ENCODE measurements around the gene PLOD3.
A peak's percentile ranks its signal among the peaks of the same experiment; 100 is the strongest.

PLOD3 gene

GRCh38 chr7:101238226-101239182 is 21.1 kb upstream of the PLOD3 start:
- no peak for ATAC-seq

- no peak for ATAC-seq
Observed at GRCh38 chr7:101237206-101238067, 20.1 kb upstream of the PLOD3 start, which contains the start of gene CLDN15. CLDN15 (minus strand) TSS chr7:101237802; CDS start chr7:101237581, 221 bp downstream.

DNA sequence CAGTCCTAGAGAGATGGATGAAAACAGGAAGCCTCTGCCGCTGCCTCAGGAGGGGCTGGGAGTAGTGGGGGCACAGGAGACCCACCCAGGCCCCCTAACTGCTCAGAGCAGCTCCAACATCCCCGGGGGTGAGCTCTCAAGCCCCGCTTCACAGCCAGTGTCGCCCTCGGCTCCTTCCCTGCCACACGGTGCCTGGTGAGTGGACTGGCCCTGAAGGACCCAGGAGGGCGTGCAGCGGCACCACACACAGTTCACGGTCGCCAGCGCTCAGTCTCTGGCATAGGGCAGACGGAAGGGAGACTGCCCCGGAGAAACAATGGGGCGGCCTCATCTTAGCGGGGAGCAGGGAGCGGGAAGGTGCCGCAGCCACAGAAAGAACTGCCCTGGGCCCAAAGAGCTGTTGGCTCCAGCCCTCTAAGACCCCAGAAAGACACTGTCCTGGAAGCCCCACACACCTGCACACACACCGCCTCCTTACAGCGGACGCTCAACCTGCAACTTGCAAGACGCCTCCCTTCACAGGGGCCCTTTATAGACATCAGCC is 19.0 kb upstream of the PLOD3 start:
- ATAC-seq: no peak

- ATAC-seq: no peak
Observed at GRCh38 chr7:101235522-101235921, 18.1 kb upstream of the PLOD3 start.

- no peak for ATAC-seq
Observed at GRCh38 chr7:101235050-101235449, 17.7 kb upstream of the PLOD3 start.

GRCh38 chr7:101234636-101235035 is 17.3 kb upstream of the PLOD3 start:
- no peak for ATAC-seq

DNA sequence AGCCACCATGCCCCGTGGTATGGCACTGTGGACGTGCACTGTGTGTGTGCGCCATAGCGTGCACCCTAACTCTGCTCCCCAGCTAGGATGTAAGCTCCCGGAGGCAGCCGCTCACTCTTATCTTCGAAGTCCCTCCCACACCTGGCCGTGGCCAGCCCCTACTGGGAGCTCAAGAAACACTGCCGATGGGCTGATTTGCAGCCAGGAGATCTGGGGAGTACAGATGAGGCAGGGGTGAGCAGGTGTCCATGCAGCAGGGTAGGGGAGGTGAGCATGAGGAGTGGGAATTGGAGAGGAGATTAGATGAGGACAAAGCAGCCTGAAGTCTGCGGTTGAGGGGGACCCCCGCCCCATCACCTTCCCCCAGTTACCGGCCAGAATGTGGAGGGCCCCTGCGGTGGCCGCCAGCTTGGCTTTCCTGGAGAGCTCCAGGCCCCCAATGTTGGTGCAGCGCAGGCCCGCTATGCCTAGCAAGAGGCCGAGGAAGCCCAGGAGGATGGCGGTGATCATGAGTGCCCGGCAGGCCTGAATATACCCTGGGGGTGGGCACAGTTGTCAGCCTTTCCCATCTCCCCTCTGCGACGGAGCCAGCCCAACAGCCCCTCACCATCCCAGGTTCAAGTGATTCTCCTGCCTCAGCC is 16.6 kb upstream of the PLOD3 start:
- no peak for ATAC-seq

DNA sequence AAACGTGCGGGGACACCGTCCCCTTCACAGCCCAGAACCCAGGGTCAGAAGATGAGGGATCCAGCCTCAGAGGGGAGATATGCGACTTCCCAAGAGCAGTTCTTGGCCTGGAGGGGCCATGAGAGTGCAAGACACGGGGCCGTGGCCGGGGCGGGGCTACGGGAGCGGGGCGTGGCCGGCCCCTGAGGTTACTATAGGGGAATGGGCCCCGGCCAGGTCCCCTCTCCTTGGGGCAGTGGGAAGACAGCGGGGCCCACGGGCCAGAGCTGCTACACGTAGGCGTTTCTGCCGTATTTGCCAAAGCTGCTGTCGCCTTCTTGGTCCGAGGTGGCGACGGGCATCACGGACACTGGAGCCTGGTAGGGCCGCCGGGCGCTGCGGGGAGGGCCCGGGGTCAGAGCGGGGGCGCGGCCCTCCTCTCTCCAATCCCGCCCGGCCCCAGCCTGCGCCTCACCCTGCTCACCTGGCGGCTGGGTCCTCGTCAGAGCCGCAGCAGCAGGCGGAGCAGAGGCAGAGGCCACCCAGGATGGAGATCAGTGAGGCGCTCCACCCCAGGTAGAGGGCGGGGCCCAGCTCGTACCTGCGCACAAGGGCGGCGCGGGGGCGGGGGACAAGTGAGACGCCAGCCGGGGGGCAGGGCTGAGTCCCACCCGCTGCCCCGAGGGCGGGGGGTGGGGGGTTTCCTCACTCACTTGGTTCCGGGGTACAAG is 14.9 kb upstream of the PLOD3 start:
- ATAC-seq: no peak

DNA sequence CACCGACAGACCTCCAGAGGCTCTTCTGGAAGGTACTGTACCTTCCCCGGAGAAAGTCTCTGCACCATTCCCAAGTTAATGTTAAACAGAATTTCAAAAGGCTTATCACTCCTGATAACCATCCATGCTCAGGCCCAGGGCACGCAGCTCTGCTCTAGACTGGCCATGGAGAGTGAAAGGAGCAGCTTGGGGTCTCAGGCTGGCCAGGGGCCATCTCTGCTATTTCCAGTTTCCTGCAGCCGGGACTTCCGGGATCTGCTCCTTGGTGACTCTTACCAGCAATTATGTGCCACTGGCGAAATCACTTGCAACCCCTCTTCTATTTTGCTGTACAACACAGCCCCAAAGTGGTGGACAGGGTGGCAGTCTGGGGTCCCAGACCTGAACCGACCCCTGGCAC is 14.3 kb upstream of the PLOD3 start:
- no peak for ATAC-seq

GRCh38 chr7:101226721-101227120 is 9.3 kb upstream of the PLOD3 start:
- no peak for ATAC-seq

DNA sequence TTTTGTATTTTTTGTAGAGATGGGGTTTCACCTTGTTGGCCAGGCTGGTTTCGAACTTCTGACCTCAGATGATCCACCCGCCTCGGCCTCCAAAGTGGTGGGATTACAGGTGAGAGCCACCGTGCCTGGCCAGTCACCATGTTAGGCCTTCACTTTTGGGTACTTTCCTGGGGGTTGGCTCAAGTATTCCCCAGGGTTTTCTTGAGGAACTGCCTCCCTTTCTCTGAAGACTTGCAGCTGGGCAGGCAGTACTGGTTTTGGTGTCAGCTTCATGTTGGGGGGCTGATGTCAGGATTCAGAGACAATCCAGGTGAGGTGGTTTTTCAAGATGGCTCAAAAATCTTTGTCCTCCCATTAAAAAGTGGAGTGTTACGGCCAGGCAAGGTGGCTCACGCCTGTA is 8.3 kb upstream of the PLOD3 start:
- no peak for ATAC-seq

DNA sequence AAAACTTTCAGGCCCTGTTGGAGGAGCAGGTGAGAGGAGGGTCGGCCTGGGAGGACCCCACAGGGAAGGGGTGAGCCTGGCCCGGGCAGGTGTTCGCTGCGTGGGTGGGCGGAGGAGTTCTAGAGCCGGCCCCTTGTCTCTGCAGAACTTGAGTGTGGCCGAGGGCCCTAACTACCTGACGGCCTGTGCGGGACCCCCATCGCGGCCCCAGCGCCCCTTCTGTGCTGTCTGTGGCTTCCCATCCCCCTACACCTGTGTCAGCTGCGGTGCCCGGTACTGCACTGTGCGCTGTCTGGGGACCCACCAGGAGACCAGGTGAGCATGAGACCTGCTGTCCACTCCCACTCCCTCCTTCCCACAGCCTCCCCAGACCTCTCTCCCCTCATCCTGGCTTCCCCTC is 6.1 kb upstream of the PLOD3 start:
- peak in 1 of 2 donors; percentile 5 for ATAC-seq

DNA sequence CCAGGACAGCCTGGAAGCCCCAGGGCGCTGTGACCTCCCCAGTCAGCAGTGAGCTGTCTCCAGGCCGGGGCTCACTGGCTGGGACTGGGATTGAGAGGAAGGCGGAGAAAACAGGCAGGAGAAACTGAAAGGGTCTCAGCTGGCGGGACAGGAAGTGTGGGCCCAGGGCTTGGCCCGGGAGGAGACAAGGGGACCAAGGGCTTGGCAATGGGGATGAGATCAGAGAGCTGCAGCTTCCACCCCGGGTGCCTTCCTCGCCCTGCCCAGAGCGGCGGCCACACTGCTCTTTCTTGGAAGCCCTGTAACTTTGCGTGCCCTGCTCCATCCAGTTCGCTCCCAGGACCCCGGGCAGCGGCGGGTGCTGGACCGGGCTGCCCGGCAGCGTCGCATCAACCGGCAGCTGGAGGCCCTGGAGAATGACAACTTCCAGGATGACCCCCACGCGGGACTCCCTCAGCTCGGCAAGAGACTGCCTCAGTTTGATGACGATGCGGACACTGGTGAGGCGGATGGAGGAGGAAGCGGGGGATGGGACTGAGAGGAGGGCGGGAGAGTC is 5.0 kb upstream of the PLOD3 start:
- ATAC-seq: no peak

DNA sequence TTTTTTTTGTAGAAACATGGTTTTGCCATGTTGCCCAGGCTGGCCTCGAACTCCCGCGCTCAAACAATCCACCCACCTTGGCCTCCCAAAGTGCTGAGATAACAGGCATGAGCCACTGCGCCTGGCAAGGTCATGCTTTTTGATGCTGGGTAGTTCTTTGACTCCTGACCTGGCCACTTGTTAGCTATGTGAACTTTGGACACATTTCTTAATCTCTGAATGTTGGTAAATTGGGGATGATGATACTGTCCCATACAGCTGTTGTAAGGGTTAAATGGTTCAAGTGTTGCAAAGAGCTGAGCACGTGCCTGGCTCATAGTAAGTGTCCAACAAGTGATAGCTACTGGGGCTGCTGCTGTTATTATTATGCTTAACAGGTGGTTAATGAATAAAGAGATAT is 2.9 kb upstream of the PLOD3 start:
- ATAC-seq: no peak

- peak in 1 of 2 donors; percentile 1 for ATAC-seq
Observed at GRCh38 chr7:101218236-101219125, 1.1 kb upstream of the PLOD3 start.

DNA sequence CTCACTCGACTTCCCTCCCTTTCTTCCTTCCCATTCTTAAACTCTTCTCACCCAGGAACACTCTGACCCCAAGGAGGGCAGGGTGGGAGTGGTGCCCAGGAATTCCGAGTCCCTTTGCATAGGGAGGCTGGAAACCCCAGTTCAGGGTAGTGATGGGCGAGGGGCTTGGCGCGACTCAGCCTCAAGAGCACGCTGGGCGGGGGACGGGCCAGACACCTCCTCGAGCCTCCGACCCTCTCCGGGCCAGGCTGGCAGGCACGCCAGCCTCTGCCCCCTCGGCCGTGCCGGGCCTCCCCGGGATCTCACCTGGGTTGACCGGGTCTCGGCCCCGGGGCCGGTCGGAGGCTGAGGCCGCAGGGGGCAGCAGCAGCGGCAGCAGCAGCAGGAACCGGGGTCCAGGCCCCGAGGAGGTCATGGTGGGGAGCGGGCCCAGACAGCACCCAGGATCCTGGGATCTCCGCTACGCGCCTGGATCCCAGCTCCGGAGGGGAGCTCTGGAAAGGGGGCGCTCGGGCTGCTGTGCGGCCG is 457 bp downstream of the PLOD3 start:
- ATAC-seq: peak; percentile 6 to 15

GRCh38 chr7:101216001-101216859 is 1.2 kb downstream of the PLOD3 start:
- no peak for ATAC-seq

DNA sequence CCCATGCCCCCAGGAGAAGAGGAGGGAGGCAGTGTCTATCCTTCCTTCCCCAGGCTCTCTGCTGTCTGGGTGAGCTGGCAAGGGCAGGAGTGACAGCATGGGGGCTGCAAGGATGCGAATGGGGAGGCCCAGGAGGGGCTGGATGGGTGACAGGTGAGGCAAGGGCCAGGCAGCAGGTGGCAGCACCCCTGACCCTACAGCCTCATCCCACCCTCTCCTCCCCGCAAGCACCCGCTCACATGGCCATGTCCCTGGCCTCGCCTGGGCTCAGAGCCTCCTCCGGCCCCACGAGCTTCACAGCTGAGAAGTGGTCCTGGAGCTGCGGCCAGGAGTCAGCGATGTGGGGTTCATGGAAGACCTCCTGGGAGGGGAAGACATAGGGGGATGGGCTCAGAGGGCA is 5.4 kb downstream of the PLOD3 start:
- no peak for ATAC-seq

DNA sequence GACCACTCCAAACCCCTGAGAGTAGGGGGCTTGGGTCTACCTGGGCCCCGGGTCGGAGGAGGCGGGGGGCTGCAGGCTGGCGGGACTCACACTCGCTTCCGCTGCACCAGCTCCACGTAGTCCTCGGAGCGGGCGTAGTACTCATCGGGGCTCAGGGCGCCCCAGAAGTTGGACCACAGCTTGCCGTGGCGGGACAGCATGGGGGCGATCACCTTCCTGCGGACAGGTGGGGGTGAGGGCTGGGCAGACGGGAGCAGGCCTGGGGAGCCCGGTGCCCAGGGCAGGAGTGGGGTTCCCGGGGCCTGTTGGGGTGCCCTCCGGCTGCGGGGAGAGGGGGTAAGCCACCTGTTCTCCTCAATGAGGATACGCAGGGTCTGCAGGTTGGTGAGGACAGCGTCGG is 5.9 kb downstream of the PLOD3 start:
- ATAC-seq: no peak

Measured in activated CD4-positive, CD25-positive, alpha-beta regulatory T cell treated with anti-CD3 and anti-CD28 coated beads, Interleukin-2, amount 50 U/mL, for 24 hours (primary cell).